ENCODE measurements around the gene STRN4.

GRCh38 chr19:46773018-46773399 lies 26.8 kb upstream of the STRN4 start:
- TF ChIP-seq CTCF (IDR thresholded peaks at IDR 0.05; ENCODE audit: insufficient read depth, low read length, poor library complexity, severe bottlenecking) = no peak
- TF ChIP-seq EZH2phosphoT487 (conservative IDR thresholded peaks at IDR 0.05; ENCODE audit: low read length) = no peak

Data from SU-DHL-6 (cell line).